Activated CD4-positive, alpha-beta T cell treated with anti-CD3 and anti-CD28 coated beads, Interleukin-10, Interleukin-2, amounts not matched to agents 100 ng/mL and 50 ng/mL, durations not matched to agents 16 hours and 8 hours (primary cell): Measurements from ENCODE around the gene KRTAP2-1.
"Not testable (repeated sequence)": the region's sequence is repeated elsewhere in the genome, so short reads cannot be mapped to it uniquely, and the experiment has no call there.

Experiments
- DNase-seq: peaks from one replicate; pipeline ENCODE4 v3.0.0-alpha.2; 2020

Gene KRTAP2-1

GRCh38 chr17:41055130-41055529 is 8.0 kb upstream of the KRTAP2-1 start, which contains the start of gene KRTAP2-2:
KRTAP2-2 (minus strand) TSS chr17:41055230; CDS start chr17:41055211, 19 bp downstream.
- DNase-seq, result not testable (repeated sequence)

GRCh38 chr17:41054556-41054955 is 7.4 kb upstream of the KRTAP2-1 start:
- DNase-seq, result not testable (repeated sequence)

GRCh38 chr17:41054025-41054424 is 6.9 kb upstream of the KRTAP2-1 start:
- no peak for DNase-seq

DNA sequence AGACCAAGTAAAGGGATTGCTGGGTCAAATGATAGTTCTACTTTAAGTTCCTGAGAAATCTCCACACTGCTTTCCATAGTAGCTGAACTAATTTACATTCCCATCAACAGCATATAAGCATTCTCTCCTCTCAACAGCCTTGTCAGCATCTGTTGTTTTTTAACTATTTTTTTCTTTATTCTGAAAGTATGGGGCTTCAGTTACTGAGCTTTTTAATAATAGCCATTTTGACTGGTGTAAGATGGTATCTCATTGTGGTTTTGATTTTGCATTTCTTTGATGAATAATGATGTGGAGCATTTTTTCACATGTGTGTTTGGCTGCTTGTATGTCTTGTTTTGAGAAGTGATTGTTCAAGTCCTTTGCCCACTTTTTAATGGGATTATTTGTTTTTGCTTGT is 5.5 kb upstream of the KRTAP2-1 start:
- no peak for DNase-seq

GRCh38 chr17:41049110-41049509 is 2.0 kb upstream of the KRTAP2-1 start:
- no peak for DNase-seq

GRCh38 chr17:41048441-41048840 is 1.3 kb upstream of the KRTAP2-1 start:
- DNase-seq, result no peak

DNA sequence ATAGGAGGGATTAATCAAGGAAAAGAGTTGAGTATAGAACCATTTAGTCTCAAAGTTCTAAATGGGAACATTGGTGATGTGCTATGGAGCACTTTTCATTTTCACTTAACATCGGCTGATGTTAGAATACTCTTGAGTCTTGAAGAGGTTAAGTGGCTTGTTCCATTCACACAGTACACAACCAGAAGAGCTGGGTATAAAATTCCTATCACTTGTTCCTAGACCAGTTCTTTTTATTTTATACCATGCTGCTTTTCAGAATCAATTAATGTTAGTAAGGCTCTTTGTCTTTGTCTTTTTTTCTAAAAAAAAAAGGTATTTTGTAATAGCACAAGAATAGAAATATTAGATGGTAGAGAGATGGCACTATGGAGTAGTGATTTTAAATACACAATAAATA is 4.2 kb downstream of the KRTAP2-1 start:
- DNase-seq, result no peak

- DNase-seq, result not testable (repeated sequence)
These were observed 6.1 kb downstream of the KRTAP2-1 start, which contains the start of gene KRTAP1-1 for GRCh38 chr17:41040783-41041571. KRTAP1-1 (minus strand) TSS chr17:41041450; CDS start chr17:41041397, 53 bp downstream.

- DNase-seq, result no peak
These were observed 9.2 kb downstream of the KRTAP2-1 start for GRCh38 chr17:41037853-41038350.

DNA sequence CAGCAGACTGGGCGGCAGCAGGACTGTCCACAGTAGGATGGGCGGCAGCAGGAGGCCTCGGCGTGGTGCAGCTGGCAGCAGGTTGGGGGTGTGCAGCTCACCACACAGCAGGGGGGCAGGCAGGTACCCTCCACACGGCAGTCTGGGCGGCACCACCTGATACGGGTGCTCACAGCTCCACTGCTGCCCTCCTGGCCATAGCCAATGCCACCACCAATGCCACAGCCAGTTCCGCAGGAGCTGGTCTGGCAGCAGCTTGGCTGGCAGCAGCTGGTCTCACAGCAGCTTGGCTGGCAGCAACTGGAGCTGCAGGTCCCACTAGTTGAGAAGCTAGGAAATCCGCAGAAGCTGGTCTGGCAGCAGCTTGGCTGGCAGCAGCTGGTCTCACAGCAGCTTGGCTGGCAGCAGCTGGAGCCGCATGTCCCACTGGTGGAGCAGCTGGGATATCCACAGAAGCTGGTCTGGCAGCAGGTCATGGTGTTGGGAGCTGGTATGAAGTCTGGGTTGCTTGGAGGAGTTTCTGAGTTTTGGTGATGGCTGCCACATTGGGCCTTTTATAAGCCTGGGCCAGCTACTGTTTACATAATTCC is 12.7 kb downstream of the KRTAP2-1 start, which contains the start of gene KRTAP1-3:
Gene KRTAP1-3 (minus strand): TSS at position 529 of the 590 bp plus-strand sequence. CDS start 53 bp downstream, at position 476.
- DNase-seq, result not testable (repeated sequence)

- no peak for DNase-seq
These were observed 17.4 kb downstream of the KRTAP2-1 start, which contains the start of gene KRTAP1-4 for GRCh38 chr17:41029633-41030245. KRTAP1-4 (minus strand) TSS chr17:41030195; CDS start chr17:41030078, 117 bp downstream.

- DNase-seq, result no peak
These were observed 20.2 kb downstream of the KRTAP2-1 start, which contains the start of gene KRTAP1-5 for GRCh38 chr17:41026715-41027471. KRTAP1-5 (minus strand) TSS chr17:41027208; CDS start chr17:41027155, 53 bp downstream.

- DNase-seq, result no peak
These were observed 22.4 kb downstream of the KRTAP2-1 start for GRCh38 chr17:41024697-41025096.

GRCh38 chr17:41020336-41020735 is 26.8 kb downstream of the KRTAP2-1 start:
- no peak for DNase-seq

DNA sequence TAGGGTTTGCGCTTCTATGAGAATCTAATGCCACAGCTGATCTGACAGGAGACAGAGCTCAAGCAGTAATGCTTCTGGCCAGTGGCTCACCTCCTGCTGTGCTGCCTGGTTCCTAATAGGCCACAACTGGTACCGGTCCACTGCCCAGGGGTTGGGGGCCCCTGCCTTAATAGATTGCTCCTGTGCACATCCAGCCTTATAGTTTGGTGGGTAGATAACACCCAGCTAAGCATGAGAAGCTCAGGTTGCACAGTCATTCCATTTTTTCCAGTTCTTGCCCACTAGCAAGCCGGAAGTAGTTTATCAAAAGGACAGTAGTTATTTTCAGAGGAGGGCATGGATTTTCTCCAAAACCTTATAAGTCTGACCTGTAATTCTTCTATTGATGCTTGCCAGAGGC is 27.7 kb downstream of the KRTAP2-1 start:
- no peak for DNase-seq

DNA sequence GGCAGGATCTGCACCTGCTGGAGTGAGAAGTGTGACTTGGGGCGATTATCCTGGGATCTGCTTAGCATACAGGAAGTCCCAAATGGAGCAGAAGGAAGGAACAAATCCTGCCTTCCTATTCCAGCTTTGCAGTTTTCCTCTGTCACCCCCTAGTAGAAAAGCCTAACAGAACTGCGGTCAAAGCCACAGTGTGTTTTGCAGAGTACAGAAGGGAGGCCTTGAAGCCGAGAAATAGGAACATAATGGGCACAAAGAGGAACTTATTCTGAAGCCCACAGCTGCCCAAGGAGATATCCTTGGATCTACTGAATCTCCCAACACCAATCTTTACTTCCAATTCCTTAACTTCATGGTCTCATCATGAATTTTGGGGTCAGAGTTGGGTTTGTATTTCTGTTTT is 28.6 kb downstream of the KRTAP2-1 start:
- no peak for DNase-seq

DNA sequence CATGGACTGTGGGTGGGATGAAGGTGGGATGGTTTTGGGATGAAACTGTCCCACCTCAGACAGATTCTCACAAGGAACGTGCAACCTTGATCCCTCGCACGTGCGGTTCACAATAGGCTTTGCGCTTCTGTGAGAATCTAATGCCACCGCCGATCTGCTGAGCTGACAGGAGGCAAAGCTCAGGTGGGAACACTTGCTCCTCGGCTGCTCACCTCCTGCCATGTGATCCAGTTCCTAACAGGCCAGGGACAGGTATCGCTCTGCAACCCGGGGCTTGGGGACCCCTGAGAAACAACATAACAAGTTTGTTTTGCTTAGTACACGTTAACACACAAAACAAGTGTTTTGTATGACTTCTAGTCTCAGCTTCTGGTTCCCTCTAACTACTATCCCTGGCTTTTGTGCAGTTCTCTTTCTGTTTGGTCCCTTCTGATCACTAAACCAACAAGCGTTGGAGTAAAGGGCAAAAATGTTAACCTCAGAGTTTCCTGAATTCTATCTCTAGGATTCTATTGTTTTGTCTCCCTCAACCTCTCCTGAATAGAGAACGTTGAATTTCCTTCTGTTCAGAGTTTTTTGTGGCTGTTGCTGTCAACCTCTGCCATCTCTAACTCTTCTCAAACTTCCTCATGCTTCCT is 30.4 kb downstream of the KRTAP2-1 start:
- no peak for DNase-seq

GRCh38 chr17:41015454-41015853 is 31.7 kb downstream of the KRTAP2-1 start:
- DNase-seq, result no peak

GRCh38 chr17:41013606-41014005 is 33.5 kb downstream of the KRTAP2-1 start:
- no peak for DNase-seq

DNA sequence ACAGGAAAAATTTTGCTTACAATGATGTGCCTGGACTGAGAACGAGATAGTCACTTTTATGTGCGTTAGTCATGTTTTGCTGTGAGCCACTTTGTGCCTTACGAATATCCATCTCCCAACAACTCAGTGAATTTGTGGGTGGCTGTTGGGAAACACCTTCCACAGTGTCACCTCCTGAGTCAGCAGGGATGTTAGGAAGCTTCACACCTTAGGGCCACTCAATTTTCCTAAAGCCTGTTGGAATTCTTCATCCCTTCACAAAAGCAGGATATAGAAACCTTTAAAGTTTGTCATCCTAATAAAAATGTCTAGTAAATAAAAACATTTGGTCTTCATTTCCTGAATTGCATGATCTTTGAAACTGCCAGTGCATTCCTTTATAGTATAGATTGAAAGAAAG is 33.9 kb downstream of the KRTAP2-1 start:
- DNase-seq, result no peak

DNA sequence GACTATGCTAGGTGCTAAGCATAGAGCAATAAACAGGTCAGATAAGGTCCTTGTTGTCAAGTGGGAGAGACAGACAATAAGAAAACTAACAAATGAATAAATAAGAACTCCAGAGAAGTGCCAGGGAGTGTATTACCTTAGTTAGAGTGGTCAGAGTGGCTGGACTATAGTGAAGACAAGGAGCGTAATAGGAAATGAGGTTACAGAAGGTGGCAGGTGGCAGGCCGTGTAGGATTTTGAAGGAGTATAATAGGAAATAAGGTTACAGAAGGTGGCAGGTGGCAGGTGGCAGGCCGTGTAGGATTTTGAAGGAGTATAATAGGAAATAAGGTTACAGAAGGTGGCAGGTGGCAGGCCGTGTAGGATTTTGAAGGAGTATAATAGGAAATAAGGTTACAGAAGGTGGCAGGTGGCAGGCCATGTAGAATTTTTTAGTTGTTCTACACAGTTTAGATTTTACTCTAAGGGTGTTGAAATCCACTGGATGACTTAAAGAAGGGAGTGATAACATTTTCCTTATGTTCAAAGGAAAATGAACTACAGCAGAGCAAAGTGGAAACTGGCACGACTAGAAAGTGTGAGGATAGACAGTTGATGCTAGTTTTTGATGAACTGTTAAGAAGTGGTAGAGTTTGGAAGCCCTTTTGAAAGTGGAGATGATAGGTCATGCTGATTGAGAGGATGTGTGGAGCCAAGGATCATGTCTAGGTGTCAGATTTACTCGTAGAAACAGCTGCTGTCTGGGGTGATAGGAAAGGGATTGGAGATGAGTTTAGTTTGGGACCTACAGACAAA is 34.6 kb downstream of the KRTAP2-1 start:
- DNase-seq, result no peak
